H1 (cell line): ENCODE data around the gene CA5A. TPM values are rescaled to one million over a fixed set of nuclear protein-coding genes. Genes with fewer than 3 reads are reported as not detected.

Experiments used
- CTCF ChIA-PET: fragments of 300-600 bp; sonication (Branson Sonifier 250); formaldehyde crosslinking; loops from one replicate; lab custom pipeline; 2021; ENCODE audit not compliant: partially characterized antibody; lab: Charles Lee
- POLR2A ChIA-PET: fragments of 300-600 bp; sonication (Branson Sonifier 250); formaldehyde crosslinking; loops from one replicate; lab custom pipeline; 2021; ENCODE audit warnings: inconsistent platforms; ENCODE audit not compliant: partially characterized antibody; lab: Charles Lee
- DNase-seq, 2 experiments: peaks; one replicate each; pipeline versions ENCODE4 v3.0.0 to v3.0.0-alpha.2; 2010 to 2022; ENCODE audit warnings: low spot score in 2 of 2, low read depth in 1 of 2, mixed read lengths in 1 of 2
- FAIRE-seq: peaks from 2 replicates; lab custom pipeline; 2011; peaks lifted over from hg19 to GRCh38; lab: Jason Lieb, UNC
- H2AFZ ChIP-seq: 2 replicates; pipeline ENCODE4 v1.8.1; 2012; ENCODE audit warnings: low read length, inconsistent platforms
- H2AK5ac ChIP-seq: 2 replicates; pipeline ENCODE4 v1.6.1; 2013; ENCODE audit warnings: low read depth, low read length
- H2BK120ac ChIP-seq: replicated peaks from 2 replicates; pipeline ENCODE3; 2013; ENCODE audit warnings: low read depth, low read length, inconsistent platforms
- H2BK12ac ChIP-seq: 2 replicates; pipeline ENCODE4 v1.6.1; 2013; ENCODE audit warnings: low read depth, low read length
- H2BK15ac ChIP-seq: 2 replicates; pipeline ENCODE4 v1.6.1; 2013; ENCODE audit warnings: low read length
- H2BK20ac ChIP-seq: 2 replicates; pipeline ENCODE4 v1.6.1; 2013; ENCODE audit warnings: low read length
- H2BK5ac ChIP-seq: 2 replicates; pipeline ENCODE4 v1.6.1; 2013; ENCODE audit warnings: low read depth, low read length
- H3K14ac ChIP-seq: 2 replicates; pipeline ENCODE4 v1.6.1; 2013; ENCODE audit warnings: inconsistent platforms; ENCODE audit not compliant: insufficient read length
- H3K18ac ChIP-seq: 2 replicates; pipeline ENCODE4 v1.6.1; 2013; ENCODE audit warnings: low read length; ENCODE audit errors: extremely low read depth
- H3K23ac ChIP-seq: 2 replicates; pipeline ENCODE4 v1.6.1; 2013; ENCODE audit warnings: inconsistent platforms; ENCODE audit not compliant: insufficient read length
- H3K23me2 ChIP-seq: 2 replicates; pipeline ENCODE4 v1.6.1; 2013; ENCODE audit warnings: low read depth, low read length
- H3K27ac ChIP-seq: 2 replicates; pipeline ENCODE4 v1.6.1; 2011; ENCODE audit warnings: low read depth, low read length, inconsistent platforms
- H3K27me3 ChIP-seq, 4 experiments: replicated peaks in 1 of 4; 1 replicate in 1 of 4; 2 replicates in 3 of 4; pipeline versions ENCODE4 v1.6.1 to v1.8.1; 2011 to 2013; ENCODE audit warnings: low read length in 3 of 4, mild to moderate bottlenecking in 3 of 4, inconsistent platforms in 2 of 4, mixed read lengths in 2 of 4, moderate library complexity in 1 of 4; ENCODE audit not compliant: control insufficient read depth in 3 of 4, insufficient read depth in 3 of 4; ENCODE audit errors: extremely low read depth in 1 of 4
- H3K36me3 ChIP-seq, 4 experiments: 2 replicates each; pipeline versions ENCODE4 v1.6.1 to v1.8.1; 2011 to 2013; ENCODE audit warnings: mild to moderate bottlenecking in 4 of 4, low read length in 3 of 4, moderate library complexity in 2 of 4, control low read depth in 1 of 4, inconsistent platforms in 1 of 4; ENCODE audit not compliant: insufficient read depth in 4 of 4, control insufficient read depth in 2 of 4
- H3K4ac ChIP-seq: replicated peaks from 2 replicates; pipeline ENCODE3; 2013; ENCODE audit warnings: low read length, low read depth, mixed read lengths, inconsistent platforms; ENCODE audit not compliant: insufficient read length
- H3K4me1 ChIP-seq, 4 experiments: replicated peaks in 1 of 4; 1 replicate in 1 of 4; 2 replicates in 3 of 4; pipeline versions ENCODE4 v1.6.1 to v1.8.1; 2011 to 2013; ENCODE audit warnings: low read length in 3 of 4, inconsistent platforms in 2 of 4, mixed read lengths in 1 of 4; ENCODE audit not compliant: insufficient read depth in 4 of 4, control insufficient read depth in 3 of 4
- H3K4me2 ChIP-seq, 2 experiments: 2 replicates each; pipeline versions ENCODE4 v1.6.1 to v1.8.1; 2011 to 2013; ENCODE audit warnings: low read depth in 2 of 2, low read length in 2 of 2, control low read depth in 1 of 2, inconsistent platforms in 1 of 2, mild to moderate bottlenecking in 1 of 2; ENCODE audit not compliant: insufficient read depth in 1 of 2
- H3K4me3 ChIP-seq, 4 experiments: fragments of 200-600, 300-600 bp in 1 of 4; sonication (generic), shearing (Covaris generic), sonication (Bioruptor Twin) in 1 of 4; 2 replicates each; pipeline versions ENCODE4 v1.5.1 to v1.8.1; 2011 to 2016; ENCODE audit warnings: low read length in 4 of 4, low read depth in 3 of 4, control low read depth in 2 of 4, inconsistent platforms in 2 of 4, mild to moderate bottlenecking in 2 of 4, mixed read lengths in 1 of 4, moderate library complexity in 1 of 4; ENCODE audit not compliant: insufficient read depth in 2 of 4; ENCODE audit errors: extremely low read depth in 1 of 4
- H3K56ac ChIP-seq: replicated peaks from 2 replicates; pipeline ENCODE3; 2013; ENCODE audit warnings: low read depth, mild to moderate bottlenecking, mixed read lengths, low read length, inconsistent platforms; ENCODE audit not compliant: insufficient read length
- H3K79me1 ChIP-seq: 2 replicates; pipeline ENCODE4 v1.6.1; 2013; ENCODE audit warnings: low read depth, low read length, control low read depth
- H3K79me2 ChIP-seq, 2 experiments: 2 replicates each; pipeline versions ENCODE4 v1.6.1 to v1.8.1; 2012 to 2013; ENCODE audit warnings: low read length in 2 of 2, mild to moderate bottlenecking in 2 of 2, inconsistent platforms in 1 of 2; ENCODE audit not compliant: insufficient read depth in 2 of 2, control insufficient read depth in 1 of 2
- H3K9ac ChIP-seq, 4 experiments: replicated peaks in 1 of 4; 1 replicate in 1 of 4; 2 replicates in 3 of 4; pipeline versions ENCODE4 v1.6.1 to v1.8.1; 2011 to 2013; ENCODE audit warnings: low read depth in 3 of 4, low read length in 3 of 4, control low read depth in 2 of 4, mild to moderate bottlenecking in 2 of 4, moderate library complexity in 2 of 4, inconsistent platforms in 1 of 4; ENCODE audit errors: extremely low read depth in 1 of 4
- H3K9me3 ChIP-seq, 2 experiments: 2 replicates each; pipeline versions ENCODE4 v1.6.1 to v1.8.1; 2012 to 2013; ENCODE audit warnings: mild to moderate bottlenecking in 2 of 2, moderate library complexity in 2 of 2, control low read depth in 1 of 2, inconsistent platforms in 1 of 2, low read depth in 1 of 2, low read length in 1 of 2, mixed read lengths in 1 of 2; ENCODE audit not compliant: insufficient read depth in 2 of 2
- H4K20me1 ChIP-seq, 2 experiments: replicated peaks in 1 of 2; 2 replicates each; pipeline versions ENCODE3 to v1.8.1; 2011 to 2013; ENCODE audit warnings: inconsistent platforms in 2 of 2, low read length in 2 of 2, mild to moderate bottlenecking in 1 of 2; ENCODE audit not compliant: insufficient read depth in 2 of 2, control insufficient read depth in 1 of 2
- H4K5ac ChIP-seq: 2 replicates; pipeline ENCODE4 v1.6.1; 2013; ENCODE audit warnings: low read length, low read depth, mixed read lengths, inconsistent platforms; ENCODE audit not compliant: insufficient read length
- H4K8ac ChIP-seq: 2 replicates; pipeline ENCODE4 v1.8.0; 2013; ENCODE audit warnings: mild to moderate bottlenecking, moderate library complexity, low read length, inconsistent platforms; ENCODE audit not compliant: insufficient read depth; ENCODE audit errors: extremely low read depth
- H4K91ac ChIP-seq: replicated peaks from 2 replicates; pipeline ENCODE3; 2013; ENCODE audit warnings: low read length, mixed read lengths, inconsistent platforms; ENCODE audit not compliant: insufficient read length
- CBX8 ChIP-seq: fragments of 300-800, 300-1000 bp; sonication (generic); IDR thresholded peaks from 2 replicates; pipeline ENCODE4 v1.7.1; 2016; ENCODE audit warnings: low read depth, low read length, borderline replicate concordance
- WGBS, 2 experiments: shearing (Covaris generic) in 1 of 2; methylation state at CpG; one replicate each; pipeline versions ENCODE4 v1.1.6 to v1.1.7; 2013 to 2015; ENCODE audit warnings: low lambda C conversion rate in 2 of 2, mixed read lengths in 2 of 2, inconsistent platforms in 1 of 2, low coverage in 1 of 2, missing lambda C conversion rate in 1 of 2; ENCODE audit not compliant: insufficient replicate concordance in 2 of 2, insufficient coverage in 1 of 2, insufficient read length in 1 of 2; ENCODE audit errors: extremely low coverage in 1 of 2, missing lambda C conversion rate in 1 of 2; 5-methylcytosine and 5-hydroxymethylcytosine counted together
- polyA plus RNA-seq, 7 experiments: library from polyadenylated mRNA; depleted of rRNA in 3 of 7; stranded (reverse) in 5 of 7; unstranded in 2 of 7; fragments of >200 nt in 5 of 7; fragments of 200-250 nt in 2 of 7; gene quantifications; 1 replicate in 5 of 7; 2 replicates in 1 of 7; 4 replicates in 1 of 7; pipeline versions ENCODE4 v1.2.1 to v1.2.3, GENCODE V29; 2011 to 2013; ENCODE audit warnings: missing spikeins in 2 of 7, mixed read lengths in 2 of 7
- total RNA-seq: library from RNA; stranded (reverse); fragmentation: NEBNext Ultra II Directional; extraction: Animal tissue kit (Norgen Biotek cat#: 25700); gene quantifications from 2 replicates; pipeline ENCODE4 v1.2.1, GENCODE V29; 2021

Gene CA5A
- total and polyA plus RNA-seq, 2 of the 8 experiments (the other 6 are each of a cell fraction or from before 2014, with no cell fraction given): not detected

- H3K9ac ChIP-seq: no peak overlapping the region; a peak in 1 of 7 replicates
- FAIRE-seq (no peak), DNase-seq (no peak)
- no peak overlapping the region for H3K4ac ChIP-seq
- no peak overlapping the region for H3K27ac ChIP-seq
- H2BK15ac ChIP-seq: no peak overlapping the region
- 66% methylated on average over 5 of the region's 5 CpGs; no CpG with 5 or more reads in 1 of the 2 experiments for WGBS, 2 experiments
- H4K5ac ChIP-seq: no peak overlapping the region
- no peak overlapping the region for H4K8ac ChIP-seq
- H2BK12ac ChIP-seq: no peak overlapping the region
- no peaks in the 10 kb centered on the region for H3K79me2 ChIP-seq
- H2BK5ac ChIP-seq: no peak overlapping the region
- no peaks in the 10 kb centered on the region for H3K27me3 ChIP-seq
- peaks cover 5 to 17% (median 10%) of the 10 kb centered on the region in 4 experiments for H3K4me1 ChIP-seq
- H4K20me1 ChIP-seq: no peaks in the 10 kb centered on the region
- no peak overlapping the region for H3K4me3 ChIP-seq
- H2AFZ ChIP-seq: no peak overlapping the region
- no peak overlapping the region for H2BK120ac ChIP-seq
- no peak overlapping the region for H3K23ac ChIP-seq
- no peak overlapping the region for H2AK5ac ChIP-seq
- H3K18ac ChIP-seq: no peak overlapping the region
- no peak overlapping the region for H2BK20ac ChIP-seq
- H3K4me2 ChIP-seq: no peak overlapping the region
- H3K9me3 ChIP-seq: no peaks in the 10 kb centered on the region
- TF ChIP-seq CBX8: no peak
- POLR2A ChIA-PET: interaction anchor here (0.9 kb wide), 1 partner anchor 8 kb away, joined by 3 read pairs; the partner anchor contains the start of gene BANP
- no peaks in the 10 kb centered on the region for H3K79me1 ChIP-seq
- H3K14ac ChIP-seq: no peak overlapping the region
- no peak overlapping the region for H4K91ac ChIP-seq
- H3K36me3 ChIP-seq: no peaks in the 10 kb centered on the region
- CTCF ChIA-PET: interaction anchor here (0.6 to 1.0 kb wide), 2 partner anchors 16 to 27 kb away, joined by 4 to 6 read pairs; no protein-coding TSS in a partner anchor
- H3K56ac ChIP-seq: no peak overlapping the region
- H3K23me2 ChIP-seq: 0 out of 2 replicates have a peak, but pooled peaks cover 2% of the 10 kb centered on the region
Observed at GRCh38 chr16:87942680-87943079, 6.4 kb upstream of the CA5A start.
